Activated naive CD8-positive, alpha-beta T cell treated with anti-CD3 and anti-CD28 coated beads, Interleukin-2, amount 10 ng/mL, durations not matched to agents 7 days and 5 days (primary cell): ENCODE data around the gene TMBIM1. TPM values are rescaled to one million over a fixed set of nuclear protein-coding genes. Genes with fewer than 3 reads are reported as not detected.

Source experiments
- ATAC-seq: fragments of 150-1000 bp; cut with Tn5 transposase; one replicate; pipeline ENCODE4 v1.10.0; 2021; ENCODE audit warnings: low read depth, moderate library complexity
- POLR2A ChIA-PET: fragments of 350-600 bp; sonication (Branson Sonifier 250); formaldehyde crosslinking; loops from one replicate; lab custom pipeline; 2021; ENCODE audit warnings: antibody characterized with exemption; lab: Charles Lee
- DNase-seq: peaks from one replicate; pipeline ENCODE4 v3.0.0; 2021
- H3K27ac Mint-ChIP-seq: one replicate; pipeline ENCODE4 v1.8.0; 2022; ENCODE audit warnings: mild to moderate bottlenecking, mixed read lengths
- H3K27me3 Mint-ChIP-seq: one replicate; pipeline ENCODE4 v1.8.0; 2022; ENCODE audit warnings: mild to moderate bottlenecking, moderate library complexity, mixed read lengths
- H3K36me3 Mint-ChIP-seq: one replicate; pipeline ENCODE4 v1.8.0; 2021; ENCODE audit warnings: mild to moderate bottlenecking, mixed read lengths
- H3K4me1 Mint-ChIP-seq: one replicate; pipeline ENCODE4 v1.8.0; 2021; ENCODE audit warnings: mixed read lengths
- H3K4me3 Mint-ChIP-seq: one replicate; pipeline ENCODE4 v1.8.0; 2022; ENCODE audit warnings: mild to moderate bottlenecking, moderate library complexity, mixed read lengths
- H3K9me3 Mint-ChIP-seq: one replicate; pipeline ENCODE4 v1.8.0; 2021; ENCODE audit warnings: mixed read lengths
- total RNA-seq, 2 experiments: library from RNA; stranded (reverse); gene quantifications; one replicate each; pipeline ENCODE4 v1.2.3, GENCODE V29; 2021

TMBIM1 gene
- total RNA-seq, 2 experiments from 2014 or later: 61.0 to 71.5 TPM

- ATAC-seq: no peak
- H3K27me3 Mint-ChIP-seq: no peaks in the 10 kb centered on the region
- peak within 1 kb of the TSS; percentile 34 for H3K27ac Mint-ChIP-seq
- DNase-seq: peak; percentile 31
- H3K4me1 Mint-ChIP-seq: peaks cover 16% of the 10 kb centered on the region
- no peak within 1 kb of the TSS for H3K4me3 Mint-ChIP-seq
- peaks cover 2% of the 10 kb centered on the region for H3K36me3 Mint-ChIP-seq
- no peaks in the 10 kb centered on the region for H3K9me3 Mint-ChIP-seq
- POLR2A ChIA-PET: interaction anchor here (1.6 kb wide), 1 partner anchor 9 kb away, joined by 4 read pairs; the partner anchor contains the start of genes AAMP and PNKD
Observed at GRCh38 chr2:218260742-218261422, 31.4 kb downstream of the TMBIM1 start, which contains the start of gene GPBAR1. Gene GPBAR1 (plus strand): TSS chr2:218261015. CDS start chr2:218262725, 1,710 bp downstream.

GRCh38 chr2:218260166-218260565, 32.1 kb downstream of the TMBIM1 start:
- no peak overlapping the region for H3K27ac Mint-ChIP-seq
- peaks cover 5% of the 10 kb centered on the region for H3K36me3 Mint-ChIP-seq
- DNase-seq: no peak
- no peaks in the 10 kb centered on the region for H3K27me3 Mint-ChIP-seq
- no peak for ATAC-seq
- peaks cover 16% of the 10 kb centered on the region for H3K4me1 Mint-ChIP-seq
- no peaks in the 10 kb centered on the region for H3K9me3 Mint-ChIP-seq
- POLR2A ChIA-PET: no interaction called here
- H3K4me3 Mint-ChIP-seq: no peak overlapping the region

GRCh38 chr2:218259099-218259961, 33.0 kb downstream of the TMBIM1 start:
- POLR2A ChIA-PET: interaction anchor here (0.6 kb wide), 1 partner anchor 31 kb away, joined by 3 read pairs; no protein-coding TSS in a partner anchor
- DNase-seq (no peak), ATAC-seq (no peak)
- Mint-ChIP-seq H3K27ac (peak overlapping the region; percentile 34), H3K9me3 (no peaks in the 10 kb centered on the region), H3K36me3 (peaks cover 7% of the 10 kb centered on the region), H3K4me1 (peaks cover 13% of the 10 kb centered on the region), H3K27me3 (no peaks in the 10 kb centered on the region), H3K4me3 (no peak overlapping the region)

GRCh38 chr2:218257390-218257981, 34.8 kb downstream of the TMBIM1 start:
- H3K4me3 Mint-ChIP-seq: peak overlapping the region; percentile 35
- peaks cover 17% of the 10 kb centered on the region for H3K36me3 Mint-ChIP-seq
- peak overlapping the region; percentile 83 for H3K27ac Mint-ChIP-seq
- POLR2A ChIA-PET: interaction anchor here (0.6 to 1.9 kb wide), 6 partner anchors 9 to 28 kb away, joined by 3 to 12 read pairs (median 5); no protein-coding TSS in a partner anchor
- no peaks in the 10 kb centered on the region for H3K27me3 Mint-ChIP-seq
- ATAC-seq (peak; percentile 76), DNase-seq (peak; percentile 65)
- H3K4me1 Mint-ChIP-seq: peaks cover 11% of the 10 kb centered on the region
- H3K9me3 Mint-ChIP-seq: no peaks in the 10 kb centered on the region

- ATAC-seq: no peak
Observed at GRCh38 chr2:218256612-218257350, 35.5 kb downstream of the TMBIM1 start.

GRCh38 chr2:218255446-218255845, 36.9 kb downstream of the TMBIM1 start:
- POLR2A ChIA-PET: no interaction called here
- Mint-ChIP-seq H3K4me3 (no peak overlapping the region), H3K4me1 (peaks cover 12% of the 10 kb centered on the region), H3K27ac (no peak overlapping the region), H3K9me3 (no peaks in the 10 kb centered on the region), H3K27me3 (no peaks in the 10 kb centered on the region), H3K36me3 (peaks cover 30% of the 10 kb centered on the region)
- DNase-seq (no peak), ATAC-seq (no peak)

More at GRCh38 chr2:218256612-218257350, 35.5 kb downstream of the TMBIM1 start:
- DNase-seq: no peak
- Mint-ChIP-seq H3K4me3 (peak overlapping the region; percentile 35), H3K27me3 (no peaks in the 10 kb centered on the region), H3K36me3 (peaks cover 20% of the 10 kb centered on the region), H3K9me3 (no peaks in the 10 kb centered on the region), H3K4me1 (peaks cover 11% of the 10 kb centered on the region), H3K27ac (peak overlapping the region; percentile 83)
- POLR2A ChIA-PET: interaction anchor here (0.6 to 1.9 kb wide), 4 partner anchors 9 to 27 kb away, joined by 3 to 12 read pairs (median 5); no protein-coding TSS in a partner anchor

- H3K27ac Mint-ChIP-seq: peak overlapping the region; percentile 48
- H3K36me3 Mint-ChIP-seq: peaks cover 42% of the 10 kb centered on the region
- ATAC-seq: no peak
- no peak for DNase-seq
- H3K4me1 Mint-ChIP-seq: peaks cover 10% of the 10 kb centered on the region
- POLR2A ChIA-PET: interaction anchor here (1.2 to 1.5 kb wide), 3 partner anchors 8 to 32 kb away, joined by 3 to 4 read pairs (median 4); no protein-coding TSS in a partner anchor
- H3K4me3 Mint-ChIP-seq: no peak overlapping the region
- H3K27me3 Mint-ChIP-seq: no peaks in the 10 kb centered on the region
- no peaks in the 10 kb centered on the region for H3K9me3 Mint-ChIP-seq
Observed at GRCh38 chr2:218253232-218253625, 39.1 kb downstream of the TMBIM1 start.

GRCh38 chr2:218252509-218253231, 39.6 kb downstream of the TMBIM1 start:
- peaks cover 45% of the 10 kb centered on the region for H3K36me3 Mint-ChIP-seq
- no peak overlapping the region for H3K4me3 Mint-ChIP-seq
- H3K4me1 Mint-ChIP-seq: peaks cover 10% of the 10 kb centered on the region
- no peak overlapping the region for H3K27ac Mint-ChIP-seq
- H3K27me3 Mint-ChIP-seq: no peaks in the 10 kb centered on the region
- DNase-seq (no peak), ATAC-seq (no peak)
- H3K9me3 Mint-ChIP-seq: no peaks in the 10 kb centered on the region
- POLR2A ChIA-PET: interaction anchor here (1.2 to 1.5 kb wide), 3 partner anchors 8 to 31 kb away, joined by 3 to 4 read pairs (median 4); no protein-coding TSS in a partner anchor

- POLR2A ChIA-PET: no interaction called here
- H3K9me3 Mint-ChIP-seq: no peaks in the 10 kb centered on the region
- H3K36me3 Mint-ChIP-seq: peaks cover 47% of the 10 kb centered on the region
- H3K4me1 Mint-ChIP-seq: peaks cover 6% of the 10 kb centered on the region
- no peak overlapping the region for H3K4me3 Mint-ChIP-seq
- H3K27me3 Mint-ChIP-seq: no peaks in the 10 kb centered on the region
- DNase-seq: no peak
- no peak overlapping the region for H3K27ac Mint-ChIP-seq
- no peak for ATAC-seq
Observed at GRCh38 chr2:218249691-218250090, 42.6 kb downstream of the TMBIM1 start.

GRCh38 chr2:218245214-218245613, 47.1 kb downstream of the TMBIM1 start:
- ATAC-seq (peak; percentile 37), DNase-seq (no peak)
- H3K27ac Mint-ChIP-seq: no peak overlapping the region
- H3K9me3 Mint-ChIP-seq: no peaks in the 10 kb centered on the region
- H3K4me3 Mint-ChIP-seq: no peak overlapping the region
- H3K36me3 Mint-ChIP-seq: peaks cover 31% of the 10 kb centered on the region
- POLR2A ChIA-PET: interaction anchor here (0.5 to 2.1 kb wide), 7 partner anchors 8 to 857 kb away, joined by 3 to 7 read pairs (median 4); no protein-coding TSS in a partner anchor
- H3K4me1 Mint-ChIP-seq: peaks cover 22% of the 10 kb centered on the region
- no peaks in the 10 kb centered on the region for H3K27me3 Mint-ChIP-seq

- no peaks in the 10 kb centered on the region for H3K9me3 Mint-ChIP-seq
- no peaks in the 10 kb centered on the region for H3K27me3 Mint-ChIP-seq
- no peak overlapping the region for H3K4me3 Mint-ChIP-seq
- ATAC-seq: no peak
- peak overlapping the region; percentile 9 for H3K27ac Mint-ChIP-seq
- H3K36me3 Mint-ChIP-seq: peaks cover 28% of the 10 kb centered on the region
- H3K4me1 Mint-ChIP-seq: peaks cover 24% of the 10 kb centered on the region
- POLR2A ChIA-PET: interaction anchor here (0.6 to 2.1 kb wide), 6 partner anchors 8 to 101 kb away, joined by 3 to 7 read pairs (median 4); no protein-coding TSS in a partner anchor
- DNase-seq: no peak
Observed at GRCh38 chr2:218244665-218245064, 47.6 kb downstream of the TMBIM1 start.
